Erythroblast (primary cell): ENCODE measurements around the gene ZBTB17.

ENCODE experiments used
- GATA1 ChIP-seq: IDR thresholded peaks from 2 replicates; pipeline ENCODE4 v1.6.1; 2011; ENCODE audit warnings: low read depth, mild to moderate bottlenecking, control low read depth, low read length, moderate library complexity
- POLR2A ChIP-seq: IDR thresholded peaks from 2 replicates; pipeline ENCODE4 v1.6.1; 2011; ENCODE audit warnings: mild to moderate bottlenecking, low read length

- TF ChIP-seq POLR2A (no peak), GATA1 (no peak)
Observed at GRCh38 chr1:16011936-16012589, 36.2 kb upstream of the ZBTB17 start.
